Measurements from ENCODE around the gene CLVS2. TPM values are rescaled to one million over a fixed set of nuclear protein-coding genes. Genes with fewer than 3 reads are reported as not detected.

Gene CLVS2
- total and polyA plus RNA-seq, 2 donors (not counting 1 experiment from before 2014, with no cell fraction given), result under 0.01 TPM; not detected in 1

DNA sequence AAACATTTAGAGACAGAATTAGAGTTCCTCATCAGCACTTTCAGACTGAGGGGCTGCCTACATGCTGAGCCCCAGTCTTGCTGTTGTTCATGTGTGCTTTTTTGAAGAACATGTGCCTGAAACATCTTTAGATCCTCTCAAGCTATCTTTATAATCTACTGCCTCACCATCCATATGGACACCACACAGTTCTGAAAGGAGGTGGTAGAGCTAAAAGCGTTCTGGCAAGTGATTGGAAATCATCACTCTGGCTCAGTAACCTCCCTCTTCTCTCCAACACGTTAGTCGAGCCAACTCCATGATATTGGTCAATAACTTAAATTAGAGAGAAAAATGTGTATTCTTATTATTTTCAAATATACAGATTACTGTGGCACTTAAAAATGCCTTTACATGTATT lies 40.6 kb downstream of the CLVS2 start:
- H3K27ac ChIP-seq (ENCODE audit: insufficient read depth, low read length), result no peak overlapping the region
- H3K9me3 ChIP-seq (ENCODE audit: control insufficient read depth, insufficient read depth, low read depth, low read length), result no peaks in the 10 kb centered on the region
- H3K36me3 ChIP-seq (ENCODE audit: control insufficient read depth, insufficient read depth, low read length), result no peaks in the 10 kb centered on the region
- no peaks in the 10 kb centered on the region for H3K79me2 ChIP-seq (ENCODE audit: control insufficient read depth, insufficient read depth, low read length)
- H3K9ac ChIP-seq (ENCODE audit: insufficient read depth, low read length), result no peak overlapping the region
- no peaks in the 10 kb centered on the region for H4K20me1 ChIP-seq (ENCODE audit: control insufficient read depth, extremely low read depth, insufficient read depth, low read length)
- no peak for DNase-seq (ENCODE audit: low read depth in 2 of 2)
- no peak overlapping the region for H3K4me3 ChIP-seq (replicated peaks in 1 of 4; ENCODE audit: control extremely low read depth in 1 of 4, insufficient read depth in 1 of 4, low read depth in 3 of 4, low read length in 4 of 4)
- no peak overlapping the region for H2AFZ ChIP-seq (ENCODE audit: low read length)
- TF ChIP-seq CTCF (conservative IDR thresholded peaks at IDR 0.05 in 1 of 2, IDR thresholded peaks at IDR 0.05 in 1 of 2; ENCODE audit: low read depth in 1 of 2, low read length in 2 of 2) (no peak), EZH2 (IDR thresholded peaks at IDR 0.05; ENCODE audit: low read length, missing control alignments) (no peak)
- no peak overlapping the region for H3K4me2 ChIP-seq (ENCODE audit: extremely low read depth, insufficient read depth, low read length)
- no peaks in the 10 kb centered on the region for H3K27me3 ChIP-seq (ENCODE audit: control insufficient read depth, insufficient read depth, low read length)
- H3K4me1 ChIP-seq (ENCODE audit: control insufficient read depth, extremely low read depth, insufficient read depth, low read length), result no peaks in the 10 kb centered on the region

DNA sequence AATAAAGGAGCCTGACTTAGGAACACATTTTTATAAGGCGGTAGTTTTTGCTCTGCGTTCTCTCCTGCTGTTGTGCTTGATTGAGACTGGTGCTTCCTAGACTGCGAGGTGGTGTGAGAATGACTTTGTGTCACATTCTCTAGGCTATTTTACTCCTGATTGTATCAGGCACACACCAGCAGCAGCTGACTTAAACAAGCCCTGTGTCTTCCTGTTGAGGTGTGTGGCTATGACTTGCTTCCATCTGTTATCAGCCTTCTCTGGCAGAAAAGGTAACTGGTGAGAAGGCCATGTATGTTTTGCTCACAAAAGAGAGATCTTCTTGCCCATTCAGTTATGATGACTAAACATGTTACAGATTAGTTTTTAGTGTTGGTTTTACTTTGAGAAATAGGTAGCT lies 43.4 kb downstream of the CLVS2 start:
- H3K9ac ChIP-seq (ENCODE audit: insufficient read depth, low read length), result no peak overlapping the region
- H3K4me2 ChIP-seq (ENCODE audit: extremely low read depth, insufficient read depth, low read length), result no peak overlapping the region
- no peak for TF ChIP-seq EZH2 (IDR thresholded peaks at IDR 0.05; ENCODE audit: low read length, missing control alignments)
- no peak for TF ChIP-seq CTCF (conservative IDR thresholded peaks at IDR 0.05 in 1 of 2, IDR thresholded peaks at IDR 0.05 in 1 of 2; ENCODE audit: low read depth in 1 of 2, low read length in 2 of 2)
- DNase-seq (ENCODE audit: low read depth in 2 of 2), result no peak
- no peak overlapping the region for H3K27ac ChIP-seq (ENCODE audit: insufficient read depth, low read length)
- no peaks in the 10 kb centered on the region for H3K27me3 ChIP-seq (ENCODE audit: control insufficient read depth, insufficient read depth, low read length)
- no peak overlapping the region for H2AFZ ChIP-seq (ENCODE audit: low read length)
- no peaks in the 10 kb centered on the region for H3K79me2 ChIP-seq (ENCODE audit: control insufficient read depth, insufficient read depth, low read length)
- H3K36me3 ChIP-seq (ENCODE audit: control insufficient read depth, insufficient read depth, low read length), result no peaks in the 10 kb centered on the region
- H4K20me1 ChIP-seq (ENCODE audit: control insufficient read depth, extremely low read depth, insufficient read depth, low read length), result no peaks in the 10 kb centered on the region
- no peaks in the 10 kb centered on the region for H3K4me1 ChIP-seq (ENCODE audit: control insufficient read depth, extremely low read depth, insufficient read depth, low read length)
- no peaks in the 10 kb centered on the region for H3K9me3 ChIP-seq (ENCODE audit: control insufficient read depth, insufficient read depth, low read depth, low read length)
- no peak overlapping the region for H3K4me3 ChIP-seq (replicated peaks in 1 of 4; ENCODE audit: control extremely low read depth in 1 of 4, insufficient read depth in 1 of 4, low read depth in 3 of 4, low read length in 4 of 4)

GRCh38 chr6:123042401-123042800 lies 46.4 kb downstream of the CLVS2 start:
- Histone ChIP-seq H3K4me1 (ENCODE audit: control insufficient read depth, extremely low read depth, insufficient read depth, low read length) (no peaks in the 10 kb centered on the region), H3K79me2 (ENCODE audit: control insufficient read depth, insufficient read depth, low read length) (no peaks in the 10 kb centered on the region), H3K9ac (ENCODE audit: insufficient read depth, low read length) (no peak overlapping the region), H3K9me3 (ENCODE audit: control insufficient read depth, insufficient read depth, low read depth, low read length) (no peaks in the 10 kb centered on the region), H3K27ac (ENCODE audit: insufficient read depth, low read length) (no peak overlapping the region), H4K20me1 (ENCODE audit: control insufficient read depth, extremely low read depth, insufficient read depth, low read length) (no peaks in the 10 kb centered on the region), H3K4me2 (ENCODE audit: extremely low read depth, insufficient read depth, low read length) (no peak overlapping the region), H3K36me3 (ENCODE audit: control insufficient read depth, insufficient read depth, low read length) (no peaks in the 10 kb centered on the region), H2AFZ (ENCODE audit: low read length) (no peak overlapping the region), H3K4me3 (replicated peaks in 1 of 4; ENCODE audit: control extremely low read depth in 1 of 4, insufficient read depth in 1 of 4, low read depth in 3 of 4, low read length in 4 of 4) (no peak overlapping the region), H3K27me3 (ENCODE audit: control insufficient read depth, insufficient read depth, low read length) (no peaks in the 10 kb centered on the region)
- no peak for TF ChIP-seq EZH2 (IDR thresholded peaks at IDR 0.05; ENCODE audit: low read length, missing control alignments)
- TF ChIP-seq CTCF (conservative IDR thresholded peaks at IDR 0.05 in 1 of 2, IDR thresholded peaks at IDR 0.05 in 1 of 2; ENCODE audit: low read depth in 1 of 2, low read length in 2 of 2), result no peak
- DNase-seq (ENCODE audit: low read depth in 2 of 2), result no peak
